Endodermal cell (in vitro differentiated cells): ENCODE data around the gene NEUROG3. TPM values are rescaled to one million over a fixed set of nuclear protein-coding genes. Genes with fewer than 3 reads are reported as not detected.

Experiments
- DNase-seq: peaks from one replicate; pipeline ENCODE4 v3.0.0-alpha.2; 2017
- H3K27ac ChIP-seq: 2 replicates; pipeline ENCODE4 v1.5.1; 2013; ENCODE audit warnings: mild to moderate bottlenecking, low read depth, low read length, moderate library complexity
- H3K27me3 ChIP-seq: 2 replicates; pipeline ENCODE4 v1.6.1; 2013; ENCODE audit warnings: mild to moderate bottlenecking, low read length, moderate library complexity; ENCODE audit not compliant: insufficient read depth, control insufficient read depth, poor library complexity, severe bottlenecking
- H3K36me3 ChIP-seq: 2 replicates; pipeline ENCODE4 v1.7.0; 2013; ENCODE audit warnings: mild to moderate bottlenecking, low read length, moderate library complexity; ENCODE audit not compliant: control insufficient read depth, insufficient read depth
- H3K4me1 ChIP-seq: one replicate; pipeline ENCODE4 v1.7.0; 2013; ENCODE audit warnings: low read length; ENCODE audit not compliant: control insufficient read depth, insufficient read depth
- H3K4me3 ChIP-seq: 2 replicates; pipeline ENCODE4 v1.5.1; 2013; ENCODE audit warnings: mild to moderate bottlenecking, low read length, moderate library complexity
- H3K9ac ChIP-seq: 2 replicates; pipeline ENCODE4 v1.6.1; 2013; ENCODE audit warnings: mild to moderate bottlenecking, low read length, moderate library complexity; ENCODE audit not compliant: poor library complexity, severe bottlenecking; ENCODE audit errors: extremely low read depth
- H3K9me3 ChIP-seq: 2 replicates; pipeline ENCODE4 v1.6.1; 2013; ENCODE audit warnings: mild to moderate bottlenecking, low read length, moderate library complexity; ENCODE audit not compliant: control insufficient read depth
- H3K27ac Mint-ChIP-seq: 2 replicates; pipeline ENCODE4 v1.8.0; 2020; ENCODE audit warnings: mixed read lengths
- H3K27me3 Mint-ChIP-seq: 2 replicates; pipeline ENCODE4 v1.8.0; 2021; ENCODE audit warnings: mild to moderate bottlenecking, mixed read lengths; ENCODE audit not compliant: insufficient read depth
- H3K36me3 Mint-ChIP-seq: 2 replicates; pipeline ENCODE4 v1.8.0; 2020; ENCODE audit warnings: low read depth, mixed read lengths
- H3K4me1 Mint-ChIP-seq: 2 replicates; pipeline ENCODE4 v1.8.0; 2020; ENCODE audit warnings: mixed read lengths
- H3K4me3 Mint-ChIP-seq: 2 replicates; pipeline ENCODE4 v1.8.0; 2020; ENCODE audit warnings: mild to moderate bottlenecking, moderate library complexity, mixed read lengths
- H3K9me3 Mint-ChIP-seq: 2 replicates; pipeline ENCODE4 v1.8.0; 2020; ENCODE audit warnings: mild to moderate bottlenecking, mixed read lengths
- WGBS, 2 experiments: methylation state at CpG; one replicate each; pipeline versions ENCODE4 v1.1.5 to v1.1.7; 2013; ENCODE audit warnings: missing lambda C conversion rate in 2 of 2, mixed read lengths in 1 of 2; ENCODE audit not compliant: insufficient coverage in 1 of 2, insufficient read length in 1 of 2; 5-methylcytosine and 5-hydroxymethylcytosine counted together
- long read RNA-seq, 4 experiments: library from polyadenylated mRNA in 2 of 4; library from RNA in 1 of 4; library from capped mRNA in 1 of 4; stranded (forward) in 3 of 4; unstranded in 1 of 4; transcript quantifications; one replicate each; pipeline ENCODE4 v2.0.0, GENCODE V29; 2020 to 2021; ENCODE audit warnings: inconsistent platforms in 1 of 4
- polyA plus RNA-seq, 2 experiments: library from polyadenylated mRNA; stranded (reverse); fragments of 50-300 nt; gene quantifications; one replicate each; pipeline ENCODE4 v1.2.3, GENCODE V29; 2013
- total RNA-seq, 2 donors: library from RNA; stranded (reverse); fragmentation: NEBNext Ultra II Directional in 1 of 2; extraction: Animal tissue kit (Norgen Biotek cat#: 25700) in 1 of 2; gene quantifications; 2 replicates in 1 of 2; 3 replicates in 1 of 2; pipeline ENCODE4 v1.2.1, GENCODE V29; 2021
- TF ChIP-seq, protein P1 (sequence below): fragments of 200-600 bp; sonication (generic); conservative IDR thresholded peaks from 2 replicates; pipeline ENCODE4 v1.5.0; 2021; ENCODE audit warnings: antibody characterized with exemption, mild to moderate bottlenecking

The NEUROG3 gene, protein sequence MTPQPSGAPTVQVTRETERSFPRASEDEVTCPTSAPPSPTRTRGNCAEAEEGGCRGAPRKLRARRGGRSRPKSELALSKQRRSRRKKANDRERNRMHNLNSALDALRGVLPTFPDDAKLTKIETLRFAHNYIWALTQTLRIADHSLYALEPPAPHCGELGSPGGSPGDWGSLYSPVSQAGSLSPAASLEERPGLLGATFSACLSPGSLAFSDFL
- not detected for total RNA-seq
- polyA plus RNA-seq (2013, experiment 1 of 2), result not detected
- 0.25 TPM for polyA plus RNA-seq (2013, experiment 2 of 2)
- long read RNA-seq, experiment 1, result 0 reads
- long read RNA-seq, experiment 2, result 0 reads
- long read RNA-seq, experiment 3, result 0 reads
- long read RNA-seq, experiment 4, result 0 reads

DNA sequence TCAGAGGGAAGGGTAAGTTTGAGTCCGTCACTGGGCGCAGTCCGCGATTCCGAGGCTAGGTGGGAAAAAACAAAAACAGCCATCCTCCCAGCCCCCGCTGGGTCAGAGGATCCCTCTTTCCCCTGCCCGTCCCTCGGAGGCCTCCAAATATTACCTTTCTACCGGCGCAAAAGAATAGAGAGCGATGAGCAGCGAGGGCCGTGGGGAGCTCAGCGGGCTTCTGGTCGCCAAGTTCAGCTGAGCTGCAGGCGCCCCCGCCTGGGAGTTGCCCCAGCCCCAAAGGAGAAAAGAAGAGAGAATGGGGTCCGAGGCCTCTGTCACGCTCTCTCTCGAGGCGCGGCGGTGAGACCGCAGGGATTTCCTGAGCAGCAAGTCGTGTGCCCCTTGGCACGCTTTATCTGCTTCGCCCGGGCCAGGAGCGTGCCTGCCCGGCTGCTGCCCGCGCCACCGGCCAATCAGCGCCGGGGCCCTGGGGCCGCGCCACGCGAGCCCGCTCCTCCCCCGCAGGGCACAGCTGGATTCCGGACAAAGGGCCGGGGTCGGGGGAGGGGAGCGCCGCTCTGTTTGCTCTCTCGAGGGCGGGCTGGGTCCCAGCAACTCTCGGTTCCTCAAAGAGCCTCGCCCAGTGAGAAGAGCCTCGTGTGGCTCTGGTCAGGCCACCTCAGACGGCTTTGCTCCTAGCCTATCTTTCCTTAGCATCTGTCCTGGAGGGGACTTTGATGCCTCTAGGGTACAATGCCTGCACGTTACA is at the start of gene NEUROG3:
Gene NEUROG3, minus strand, starts transcription at position 367 of the 751 bp plus-strand sequence. CDS start 379 bp downstream, outside the sequence.
- no peak within 1 kb of the TSS for H3K27ac Mint-ChIP-seq
- peak within 1 kb of the TSS; percentile 62 for H3K4me3 ChIP-seq
- 1% methylated on average over 36 to 53 of the region's 53 CpGs for WGBS, 2 experiments

DNA sequence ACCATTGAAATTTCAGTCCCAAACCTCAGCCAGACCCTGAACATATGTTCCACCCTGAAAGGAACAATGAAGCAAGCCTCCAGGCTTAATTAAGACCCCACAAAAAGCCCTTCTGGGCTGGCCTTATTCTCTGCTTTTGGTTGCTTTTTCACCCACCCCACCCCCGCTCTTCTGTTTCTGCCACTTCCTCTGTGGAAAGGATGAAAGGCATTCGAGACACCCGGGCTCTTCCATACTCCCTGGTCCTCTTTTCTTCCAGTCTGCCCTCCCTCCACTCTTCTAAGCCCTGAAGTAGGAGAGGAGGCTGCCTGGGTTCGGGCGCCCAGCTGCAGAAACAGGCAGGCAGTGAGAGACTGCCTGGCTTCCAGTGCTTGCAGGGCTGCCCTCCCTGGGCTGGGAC is 47.4 kb upstream of the NEUROG3 start:
- H3K27me3 Mint-ChIP-seq, result peaks cover 16% of the 10 kb centered on the region
- no peaks in the 10 kb centered on the region for H3K4me1 ChIP-seq
- H3K36me3 Mint-ChIP-seq, result no peaks in the 10 kb centered on the region
- H3K27ac Mint-ChIP-seq, result no peak overlapping the region
- 49 to 72% methylated on average over 3 to 5 of the region's 5 CpGs for WGBS, 2 experiments
- H3K27ac ChIP-seq, result no peak overlapping the region
- H3K4me3 Mint-ChIP-seq, result no peak overlapping the region
- no peak for DNase-seq
- TF ChIP-seq, protein P1, sequence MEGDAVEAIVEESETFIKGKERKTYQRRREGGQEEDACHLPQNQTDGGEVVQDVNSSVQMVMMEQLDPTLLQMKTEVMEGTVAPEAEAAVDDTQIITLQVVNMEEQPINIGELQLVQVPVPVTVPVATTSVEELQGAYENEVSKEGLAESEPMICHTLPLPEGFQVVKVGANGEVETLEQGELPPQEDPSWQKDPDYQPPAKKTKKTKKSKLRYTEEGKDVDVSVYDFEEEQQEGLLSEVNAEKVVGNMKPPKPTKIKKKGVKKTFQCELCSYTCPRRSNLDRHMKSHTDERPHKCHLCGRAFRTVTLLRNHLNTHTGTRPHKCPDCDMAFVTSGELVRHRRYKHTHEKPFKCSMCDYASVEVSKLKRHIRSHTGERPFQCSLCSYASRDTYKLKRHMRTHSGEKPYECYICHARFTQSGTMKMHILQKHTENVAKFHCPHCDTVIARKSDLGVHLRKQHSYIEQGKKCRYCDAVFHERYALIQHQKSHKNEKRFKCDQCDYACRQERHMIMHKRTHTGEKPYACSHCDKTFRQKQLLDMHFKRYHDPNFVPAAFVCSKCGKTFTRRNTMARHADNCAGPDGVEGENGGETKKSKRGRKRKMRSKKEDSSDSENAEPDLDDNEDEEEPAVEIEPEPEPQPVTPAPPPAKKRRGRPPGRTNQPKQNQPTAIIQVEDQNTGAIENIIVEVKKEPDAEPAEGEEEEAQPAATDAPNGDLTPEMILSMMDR, result no peak
- H3K4me1 Mint-ChIP-seq, result no peaks in the 10 kb centered on the region
- peaks cover 19% of the 10 kb centered on the region for H3K9me3 ChIP-seq
- peaks cover 15% of the 10 kb centered on the region for H3K9me3 Mint-ChIP-seq
- no peak overlapping the region for H3K9ac ChIP-seq
- H3K4me3 ChIP-seq, result no peak overlapping the region
- peaks cover 8% of the 10 kb centered on the region for H3K27me3 ChIP-seq
- H3K36me3 ChIP-seq, result no peaks in the 10 kb centered on the region

More for the DNA sequence above, at the start of gene NEUROG3:
- Histone ChIP-seq H3K4me1 (peaks cover 4% of the 10 kb centered on the region), H3K36me3 (no peaks in the 10 kb centered on the region), H3K27me3 (peaks cover 100% of the 10 kb centered on the region), H3K9ac (no peak within 1 kb of the TSS), H3K27ac (no peak within 1 kb of the TSS), H3K9me3 (peaks cover 5% of the 10 kb centered on the region)
- H3K9me3 Mint-ChIP-seq, result peaks cover 3% of the 10 kb centered on the region
- H3K4me1 Mint-ChIP-seq, result peaks cover 42% of the 10 kb centered on the region
- H3K36me3 Mint-ChIP-seq, result no peaks in the 10 kb centered on the region
- TF ChIP-seq, protein P1, result no peak
- peak; percentile 88 for DNase-seq
- peaks cover 99% of the 10 kb centered on the region for H3K27me3 Mint-ChIP-seq
- peak within 1 kb of the TSS; percentile 49 for H3K4me3 Mint-ChIP-seq

DNA sequence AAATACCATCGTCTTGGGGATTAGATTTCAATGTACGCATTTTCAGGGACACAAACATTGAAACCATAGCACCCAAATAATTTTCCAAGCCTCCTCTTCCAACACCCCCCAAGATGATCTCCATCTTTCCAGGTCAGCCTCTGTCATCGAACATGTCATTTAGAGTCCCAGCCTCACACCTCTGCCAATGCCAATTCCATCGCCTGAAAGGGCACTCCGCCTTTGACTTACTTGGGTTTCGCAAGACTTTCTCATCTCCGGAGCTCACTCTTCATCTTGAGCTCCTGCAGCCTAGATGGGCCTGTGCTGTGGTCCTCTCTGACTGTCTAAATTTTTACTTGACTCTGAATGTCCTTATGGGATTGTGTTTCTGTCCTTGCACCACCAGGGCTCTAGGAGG is 46.4 kb upstream of the NEUROG3 start:
- TF ChIP-seq, protein P1, result no peak
- no peaks in the 10 kb centered on the region for H3K4me1 ChIP-seq
- no peak overlapping the region for H3K4me3 ChIP-seq
- H3K4me3 Mint-ChIP-seq, result no peak overlapping the region
- H3K27ac ChIP-seq, result no peak overlapping the region
- no peak overlapping the region for H3K9ac ChIP-seq
- no peak for DNase-seq
- 85 to 94% methylated on average over 4 to 7 of the region's 7 CpGs for WGBS, 2 experiments
- H3K27me3 ChIP-seq, result peaks cover 6% of the 10 kb centered on the region
- H3K27me3 Mint-ChIP-seq, result peaks cover 14% of the 10 kb centered on the region
- H3K9me3 ChIP-seq, result peaks cover 21% of the 10 kb centered on the region
- no peaks in the 10 kb centered on the region for H3K36me3 Mint-ChIP-seq
- H3K9me3 Mint-ChIP-seq, result peaks cover 19% of the 10 kb centered on the region
- H3K4me1 Mint-ChIP-seq, result no peaks in the 10 kb centered on the region
- H3K36me3 ChIP-seq, result no peaks in the 10 kb centered on the region
- no peak overlapping the region for H3K27ac Mint-ChIP-seq
